Omental fat pad (tissue), 4 donors: Measurements from ENCODE around the gene NCOA7. TPM values are rescaled to one million over a fixed set of nuclear protein-coding genes. Genes with fewer than 3 reads are reported as not detected.
"Not testable (repeated sequence)": the region's sequence is repeated elsewhere in the genome, so short reads cannot be mapped to it uniquely, and the experiment has no call there.

Source experiments
- ATAC-seq: fragments of 150-250 bp; one replicate; pipeline ENCODE4 v1.9.1; 2016; ENCODE audit warnings: mild to moderate bottlenecking, moderate library complexity; ENCODE audit not compliant: low FRiP score
- DNase-seq: peaks from one replicate; pipeline ENCODE4 v3.0.0-alpha.2; 2019; ENCODE audit warnings: low spot score
- total RNA-seq, 4 donors: library from RNA; depleted of rRNA; stranded (reverse); fragments of >200 nt; gene quantifications; one replicate each; pipeline ENCODE4 v1.1.0, GENCODE V29; 2016
- TF ChIP-seq, protein P1 (sequence below), 3 donors: fragments of 450-650 bp; IDR thresholded peaks; one replicate each; pipeline ENCODE4 v1.5.1; 2016 to 2017; ENCODE audit warnings: antibody characterized with exemption in 3 of 3, mild to moderate bottlenecking in 3 of 3, moderate library complexity in 2 of 3

NCOA7 gene
- total RNA-seq, 4 donors from 2014 or later = 35.3 to 137 (median 53.1) TPM

DNA sequence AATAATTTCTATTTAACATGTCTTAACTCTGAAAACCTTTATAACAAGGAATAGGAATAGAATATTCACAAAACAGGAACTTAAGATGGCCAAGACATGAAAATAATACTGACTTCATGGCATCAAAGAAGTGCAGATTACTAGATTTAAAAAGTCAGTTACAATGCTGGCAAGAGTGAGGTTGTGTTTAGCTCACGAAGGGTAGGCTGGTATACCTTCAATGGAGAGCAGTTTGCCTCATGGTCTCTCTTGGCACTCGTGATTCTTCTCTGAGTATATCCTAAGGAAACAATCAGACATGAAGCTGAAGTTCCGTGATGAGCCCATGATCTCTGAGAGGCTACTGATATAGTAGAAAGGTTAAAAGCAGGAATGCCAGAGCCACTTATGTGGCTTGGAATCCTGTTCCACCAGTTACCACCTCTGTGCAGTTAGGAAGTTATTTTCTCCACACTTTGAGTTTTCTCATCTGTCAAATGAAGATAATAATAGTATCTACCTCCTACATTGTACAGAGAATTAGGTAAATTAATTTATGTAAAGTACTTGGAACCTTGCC lies 7.2 kb downstream of the NCOA7 start:
- TF ChIP-seq, protein P1, sequence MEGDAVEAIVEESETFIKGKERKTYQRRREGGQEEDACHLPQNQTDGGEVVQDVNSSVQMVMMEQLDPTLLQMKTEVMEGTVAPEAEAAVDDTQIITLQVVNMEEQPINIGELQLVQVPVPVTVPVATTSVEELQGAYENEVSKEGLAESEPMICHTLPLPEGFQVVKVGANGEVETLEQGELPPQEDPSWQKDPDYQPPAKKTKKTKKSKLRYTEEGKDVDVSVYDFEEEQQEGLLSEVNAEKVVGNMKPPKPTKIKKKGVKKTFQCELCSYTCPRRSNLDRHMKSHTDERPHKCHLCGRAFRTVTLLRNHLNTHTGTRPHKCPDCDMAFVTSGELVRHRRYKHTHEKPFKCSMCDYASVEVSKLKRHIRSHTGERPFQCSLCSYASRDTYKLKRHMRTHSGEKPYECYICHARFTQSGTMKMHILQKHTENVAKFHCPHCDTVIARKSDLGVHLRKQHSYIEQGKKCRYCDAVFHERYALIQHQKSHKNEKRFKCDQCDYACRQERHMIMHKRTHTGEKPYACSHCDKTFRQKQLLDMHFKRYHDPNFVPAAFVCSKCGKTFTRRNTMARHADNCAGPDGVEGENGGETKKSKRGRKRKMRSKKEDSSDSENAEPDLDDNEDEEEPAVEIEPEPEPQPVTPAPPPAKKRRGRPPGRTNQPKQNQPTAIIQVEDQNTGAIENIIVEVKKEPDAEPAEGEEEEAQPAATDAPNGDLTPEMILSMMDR (IDR thresholded peaks at IDR 0.05) = no peak
- no peak for DNase-seq
- ATAC-seq = no peak

DNA sequence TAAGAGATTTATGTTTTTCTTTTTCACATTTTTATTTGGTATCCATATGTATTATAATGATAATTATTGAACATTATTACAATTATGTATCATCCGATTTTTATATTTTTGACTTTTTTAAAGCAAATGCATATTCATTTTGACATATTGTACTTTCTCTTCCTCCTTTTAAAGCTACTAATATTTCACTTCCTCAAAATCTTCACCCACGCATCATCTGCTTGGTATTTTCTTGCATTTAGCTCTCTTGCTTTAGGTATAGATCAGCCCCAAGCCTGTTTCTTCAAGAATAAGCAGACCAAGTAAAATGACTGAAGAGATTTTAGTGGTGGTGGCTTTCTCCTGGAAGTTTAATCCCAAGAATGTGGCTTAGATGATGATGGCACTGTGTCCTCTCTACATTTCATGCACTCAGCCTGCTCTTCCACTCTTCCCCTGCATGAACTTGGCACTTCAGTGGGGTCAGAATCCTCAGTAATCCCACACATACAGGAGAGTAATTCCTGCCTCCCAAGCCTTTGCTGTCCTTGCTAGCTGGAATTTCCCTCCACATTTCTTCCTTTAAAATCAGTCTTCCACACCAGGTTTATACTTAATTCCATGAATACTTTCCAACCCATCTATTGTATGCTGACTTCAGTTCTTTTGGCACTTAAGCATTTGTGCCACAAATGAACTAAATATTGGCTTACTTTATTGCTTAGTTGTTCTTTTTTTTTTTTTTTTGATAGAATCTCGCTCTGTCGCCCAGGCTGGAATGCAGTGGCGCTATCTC lies 8.2 kb downstream of the NCOA7 start:
- ATAC-seq = no peak

DNA sequence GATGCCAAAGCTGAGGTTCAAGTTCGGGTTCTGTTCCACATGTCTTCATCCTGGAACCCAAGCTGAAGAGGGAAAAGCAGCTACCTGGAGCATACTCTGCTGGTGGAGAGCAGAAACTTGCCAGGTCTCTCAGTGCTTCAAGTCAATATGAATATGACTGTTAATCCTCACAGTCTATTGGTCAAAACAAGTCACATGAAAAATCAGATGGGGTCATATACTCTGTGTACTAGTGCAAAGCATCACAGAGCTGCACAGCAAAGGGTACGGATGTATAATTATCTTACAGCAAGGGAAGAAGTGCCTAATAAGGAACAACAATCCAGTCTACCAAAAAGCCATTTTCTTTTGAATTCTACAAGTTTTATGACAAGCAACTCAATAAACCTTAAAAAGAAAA lies 11.6 kb downstream of the NCOA7 start:
- DNase-seq (no peak), ATAC-seq (no peak)
- TF ChIP-seq, protein P1 (IDR thresholded peaks at IDR 0.05) = no peak

More for the DNA sequence above, 8.2 kb downstream of the NCOA7 start:
- no peak for DNase-seq
- TF ChIP-seq, protein P1 (IDR thresholded peaks at IDR 0.05) = no peak

DNA sequence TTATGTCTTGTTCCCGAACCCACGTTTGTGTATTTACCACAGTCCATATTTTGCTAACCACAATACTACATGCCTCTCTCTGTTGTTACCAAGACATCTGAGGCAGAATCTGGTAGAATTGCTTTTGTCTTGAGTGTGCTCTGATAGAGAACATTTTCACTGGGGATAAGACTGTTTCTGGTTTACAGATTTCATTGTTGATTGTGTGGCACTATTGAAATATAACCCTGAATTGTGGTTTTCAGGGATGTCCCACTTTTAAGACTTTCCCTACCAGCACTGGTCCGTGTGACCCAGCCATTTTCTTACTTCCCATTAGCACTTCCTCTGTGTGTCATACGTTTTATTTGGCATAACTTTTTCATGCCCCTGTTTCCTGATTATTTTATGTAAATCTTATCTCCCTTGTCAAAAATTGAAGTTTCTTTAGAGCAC lies 12.2 kb downstream of the NCOA7 start:
- TF ChIP-seq, protein P1 (IDR thresholded peaks at IDR 0.05) = no peak
- ATAC-seq (no peak), DNase-seq (no peak)

DNA sequence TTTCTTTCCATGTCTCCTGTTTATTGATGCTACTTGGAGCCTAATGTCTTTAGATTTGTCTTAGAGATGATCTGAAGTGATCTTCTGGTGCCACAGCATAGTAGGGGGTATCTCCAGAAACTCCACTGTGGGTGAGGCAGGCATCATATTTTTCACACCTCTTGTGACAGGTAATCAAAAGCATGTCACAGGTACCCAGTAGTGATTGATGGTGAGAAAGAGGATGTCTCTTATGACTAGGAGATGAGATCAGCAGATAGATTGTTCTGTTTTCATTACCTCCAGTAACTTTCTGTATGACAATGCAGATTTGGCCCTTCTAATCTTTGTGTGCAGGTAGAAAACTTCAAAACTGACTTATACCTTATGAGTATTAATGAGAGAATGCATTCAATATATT lies 13.5 kb downstream of the NCOA7 start:
- ATAC-seq = no peak
- TF ChIP-seq, protein P1 (IDR thresholded peaks at IDR 0.05) = no peak

DNA sequence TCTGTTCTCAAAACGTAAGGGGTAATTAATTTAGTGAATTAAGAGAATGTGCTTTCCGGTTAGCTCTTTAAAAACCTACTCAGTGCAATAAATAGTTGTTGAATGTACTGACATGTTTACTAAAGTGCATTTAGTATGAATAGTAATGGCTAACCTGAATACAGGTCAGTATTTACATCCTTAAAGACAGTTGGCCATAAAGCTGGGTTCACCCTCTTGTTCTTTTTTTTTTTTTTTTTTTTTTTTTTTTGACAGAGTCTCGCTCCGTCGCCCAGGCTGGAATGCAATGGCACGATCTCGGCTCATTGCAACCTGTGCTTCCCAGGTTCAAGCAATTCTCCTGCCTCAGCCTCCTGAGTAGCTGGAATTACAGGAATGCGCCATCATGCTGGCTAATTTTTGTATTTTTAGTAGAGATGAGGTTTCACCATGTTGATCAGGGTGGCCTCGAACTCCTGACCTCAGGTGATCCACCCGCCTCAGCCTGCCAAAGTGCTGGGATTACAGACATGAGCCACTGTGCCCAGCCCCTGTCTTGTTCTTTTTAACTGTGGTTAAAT lies 14.2 kb downstream of the NCOA7 start:
- not testable (repeated sequence) for ATAC-seq, DNase-seq

More for the DNA sequence above, 13.5 kb downstream of the NCOA7 start:
- DNase-seq = no peak

DNA sequence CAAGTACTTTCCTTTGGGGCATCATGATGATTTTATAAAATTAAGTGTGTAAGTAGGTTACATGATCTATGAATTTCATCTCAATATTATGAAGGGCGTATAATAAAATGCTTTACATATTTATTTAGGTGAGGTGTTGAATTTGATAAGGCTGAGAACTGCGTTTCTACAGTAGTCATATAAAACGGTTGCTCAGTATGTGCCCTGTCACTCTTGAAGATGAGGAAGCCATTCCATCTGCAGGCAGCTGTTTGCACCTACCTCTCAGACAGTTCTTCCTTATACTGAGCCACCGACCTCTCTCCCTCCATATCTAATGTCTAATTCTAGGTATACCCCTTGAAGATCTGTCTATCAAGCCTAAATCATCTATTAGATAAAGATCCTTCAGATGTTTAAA lies 16.1 kb downstream of the NCOA7 start:
- ATAC-seq (no peak), DNase-seq (no peak)
- TF ChIP-seq, protein P1 (IDR thresholded peaks at IDR 0.05) = no peak
